NK-92 treated with Interleukin-12 subunit alpha and Interleukin-12 subunit beta, amount 100 ng/mL, for 24 hours (cell line): ENCODE measurements around the gene IDH2.
A peak's percentile ranks its signal among the peaks of the same experiment; 100 is the strongest.
"Not testable (repeated sequence)": the region's sequence is repeated elsewhere in the genome, so short reads cannot be mapped to it uniquely, and the experiment has no call there.

Source experiments
- DNase-seq: peaks from one replicate; lab custom pipeline; 2025; lab: John Stamatoyannopoulos, UW

Gene IDH2

GRCh38 chr15:90101969-90102890 is at the start of gene IDH2:
TSS of gene IDH2 (minus strand) at chr15:90102468. CDS start at chr15:90102390, 78 bp downstream.
- peak; percentile 62 for DNase-seq

- DNase-seq = not testable (repeated sequence)
These were observed 48.3 kb upstream of the IDH2 start for GRCh38 chr15:90150551-90150950.

GRCh38 chr15:90149609-90150340 is 47.5 kb upstream of the IDH2 start:
- no peak for DNase-seq

GRCh38 chr15:90146198-90146761 is 44.0 kb upstream of the IDH2 start:
- not testable (repeated sequence) for DNase-seq

GRCh38 chr15:90145761-90146160 is 43.5 kb upstream of the IDH2 start:
- DNase-seq = no peak

- no peak for DNase-seq
These were observed 43.0 kb upstream of the IDH2 start for GRCh38 chr15:90145259-90145658.

GRCh38 chr15:90143166-90143655 is 40.9 kb upstream of the IDH2 start:
- DNase-seq = peak; percentile 10

GRCh38 chr15:90142216-90143165 is 40.2 kb upstream of the IDH2 start:
- no peak for DNase-seq

- DNase-seq = no peak
These were observed 39.4 kb upstream of the IDH2 start for GRCh38 chr15:90141646-90142045.

GRCh38 chr15:90139549-90139948 is 37.3 kb upstream of the IDH2 start:
- not testable (repeated sequence) for DNase-seq

GRCh38 chr15:90138071-90138833 is 36.0 kb upstream of the IDH2 start:
- DNase-seq = no peak

GRCh38 chr15:90132437-90132836 is 30.2 kb upstream of the IDH2 start:
- no peak for DNase-seq

GRCh38 chr15:90131848-90132247 is 29.6 kb upstream of the IDH2 start:
- no peak for DNase-seq

GRCh38 chr15:90130291-90130690 is 28.0 kb upstream of the IDH2 start:
- no peak for DNase-seq

GRCh38 chr15:90126596-90127435 is 24.5 kb upstream of the IDH2 start:
- no peak for DNase-seq

- no peak for DNase-seq
These were observed 23.8 kb upstream of the IDH2 start for GRCh38 chr15:90126022-90126421.

- no peak for DNase-seq
These were observed 22.2 kb upstream of the IDH2 start for GRCh38 chr15:90124507-90124906.

- DNase-seq = no peak
These were observed 18.8 kb upstream of the IDH2 start for GRCh38 chr15:90121086-90121485.

- DNase-seq = no peak
These were observed 17.1 kb upstream of the IDH2 start for GRCh38 chr15:90119367-90119766.

- no peak for DNase-seq
These were observed 13.5 kb upstream of the IDH2 start for GRCh38 chr15:90115783-90116182.
